B cell (primary cell): ENCODE results near the gene LSM14A.

Experiments
- CTCF ChIP-seq: fragments of 200-600 bp; IDR thresholded peaks from one replicate; pipeline ENCODE4 v1.8.0; 2022; ENCODE audit warnings: antibody characterized with exemption, mild to moderate bottlenecking
- EZH2 ChIP-seq: IDR thresholded peaks from 2 replicates; pipeline ENCODE4 v1.6.1; 2012; ENCODE audit warnings: borderline replicate concordance, low read depth, mild to moderate bottlenecking, moderate library complexity, low read length; ENCODE audit not compliant: insufficient read depth, poor library complexity, severe bottlenecking

GRCh38 chr19:34235425-34235940, 63.2 kb downstream of the LSM14A start:
- TF ChIP-seq CTCF (no peak), EZH2 (no peak)
